Right renal cortex interstitium (tissue), 3 donors: Measurements from ENCODE around the gene SYT8. TPM values are rescaled to one million over a fixed set of nuclear protein-coding genes. Genes with fewer than 3 reads are reported as not detected.
"Not testable (repeated sequence)": the region's sequence is repeated elsewhere in the genome, so short reads cannot be mapped to it uniquely, and the experiment has no call there.

Experiments
- DNase-seq, 3 donors: peaks; one replicate each; pipeline ENCODE4 v3.0.0-alpha.2; 2013; ENCODE audit warnings: low read depth in 3 of 3, low spot score in 2 of 3
- polyA plus RNA-seq, 3 donors: library from polyadenylated mRNA; unstranded; fragments of 120-200 nt; gene quantifications; one replicate each; pipeline ENCODE4 v1.2.1, GENCODE V29; 2013; ENCODE audit not compliant: insufficient read length in 3 of 3

Gene SYT8
- under 1 TPM in 1 of 3 donors, not detected in 2; 0.33 TPM for polyA plus RNA-seq

- DNase-seq = no peak
These were observed at the start of gene SYT8 for GRCh38 chr11:1834779-1835670. SYT8 (plus strand) TSS chr11:1834990; CDS start chr11:1835106, 116 bp downstream.

GRCh38 chr11:1785749-1786413, 48.9 kb upstream of the SYT8 start:
- DNase-seq = no peak

- no peak for DNase-seq
These were observed 48.3 kb upstream of the SYT8 start for GRCh38 chr11:1786466-1786865.

GRCh38 chr11:1791912-1792311, 42.9 kb upstream of the SYT8 start:
- DNase-seq = no peak

- DNase-seq = no peak
These were observed 42.3 kb upstream of the SYT8 start for GRCh38 chr11:1792461-1792860.

- no peak for DNase-seq
These were observed 41.7 kb upstream of the SYT8 start for GRCh38 chr11:1793081-1793480.

- no peak for DNase-seq
These were observed 38.3 kb upstream of the SYT8 start for GRCh38 chr11:1796413-1797011.

GRCh38 chr11:1797391-1798125, 37.2 kb upstream of the SYT8 start:
- no peak for DNase-seq

GRCh38 chr11:1803246-1803645, 31.5 kb upstream of the SYT8 start:
- DNase-seq = no peak

- not testable (repeated sequence) for DNase-seq
These were observed 30.8 kb upstream of the SYT8 start for GRCh38 chr11:1803835-1804519.

- DNase-seq = no peak
These were observed 29.3 kb upstream of the SYT8 start for GRCh38 chr11:1805525-1805924.

- DNase-seq = no peak
These were observed 27.4 kb upstream of the SYT8 start for GRCh38 chr11:1807264-1807995.

- DNase-seq = no peak
These were observed 24.0 kb upstream of the SYT8 start for GRCh38 chr11:1810761-1811160.

- no peak for DNase-seq
These were observed 22.5 kb upstream of the SYT8 start for GRCh38 chr11:1812274-1812673.

GRCh38 chr11:1812801-1813200, 22.0 kb upstream of the SYT8 start:
- no peak for DNase-seq

GRCh38 chr11:1813356-1813755, 21.4 kb upstream of the SYT8 start:
- DNase-seq = not testable (repeated sequence)

GRCh38 chr11:1814691-1815090, 20.1 kb upstream of the SYT8 start:
- no peak for DNase-seq

- DNase-seq = no peak
These were observed 19.5 kb upstream of the SYT8 start for GRCh38 chr11:1815311-1815710.

- DNase-seq = no peak
These were observed 19.0 kb upstream of the SYT8 start for GRCh38 chr11:1815751-1816150.

GRCh38 chr11:1817000-1817399, 17.8 kb upstream of the SYT8 start:
- no peak for DNase-seq
